IMR-90 (cell line): ENCODE data around the gene SYTL2.

Experiments used
- BHLHE40 ChIP-seq: fragments of 150-350 bp; IDR thresholded peaks from 2 replicates; pipeline ENCODE4 v1.6.1; 2016; ENCODE audit warnings: mild to moderate bottlenecking, low read depth, low read length
- CEBPB ChIP-seq: IDR thresholded peaks from 2 replicates; pipeline ENCODE4 v1.6.1; 2012; ENCODE audit warnings: low read depth, low read length, improper control_type of control experiment
- CTCF ChIP-seq: conservative IDR thresholded peaks from 2 replicates; pipeline ENCODE4 v1.5.1; 2012; ENCODE audit warnings: mild to moderate bottlenecking, low read depth, low read length, improper control_type of control experiment
- ELK1 ChIP-seq: fragments of 150-350 bp; IDR thresholded peaks from 2 replicates; pipeline ENCODE4 v1.6.1; 2016; ENCODE audit warnings: low read depth, mild to moderate bottlenecking, low read length, moderate library complexity, borderline replicate concordance
- FOS ChIP-seq: fragments of 150-350 bp; IDR thresholded peaks from 2 replicates; pipeline ENCODE4 v1.6.1; 2016; ENCODE audit warnings: low read depth, low read length
- MAFK ChIP-seq: IDR thresholded peaks from 2 replicates; pipeline ENCODE4 v1.6.1; 2012; ENCODE audit warnings: low read depth, low read length, improper control_type of control experiment
- MAZ ChIP-seq: IDR thresholded peaks from 2 replicates; pipeline ENCODE4 v1.6.1; 2012; ENCODE audit warnings: low read depth, mild to moderate bottlenecking, low read length, improper control_type of control experiment, moderate library complexity, borderline replicate concordance
- MXI1 ChIP-seq: IDR thresholded peaks from 2 replicates; pipeline ENCODE4 v1.6.1; 2012; ENCODE audit warnings: low read depth, mild to moderate bottlenecking, low read length, moderate library complexity, borderline replicate concordance
- POLR2A ChIP-seq: IDR thresholded peaks from 2 replicates; pipeline ENCODE4 v1.6.1; 2012; ENCODE audit warnings: mild to moderate bottlenecking, low read depth, low read length
- RAD21 ChIP-seq: IDR thresholded peaks from 2 replicates; pipeline ENCODE4 v1.6.1; 2012; ENCODE audit warnings: low read length, improper control_type of control experiment
- RCOR1 ChIP-seq: IDR thresholded peaks from 2 replicates; pipeline ENCODE4 v1.6.1; 2012; ENCODE audit warnings: mild to moderate bottlenecking, low read length, improper control_type of control experiment; ENCODE audit not compliant: insufficient replicate concordance
- RFX5 ChIP-seq: IDR thresholded peaks from 2 replicates; pipeline ENCODE4 v1.8.0; 2012; ENCODE audit warnings: low read depth, mild to moderate bottlenecking, low read length, moderate library complexity
- SMC3 ChIP-seq: fragments of 150-350 bp; IDR thresholded peaks from 2 replicates; pipeline ENCODE4 v1.6.1; 2016; ENCODE audit warnings: low read depth, mild to moderate bottlenecking, antibody characterized with exemption, low read length, moderate library complexity
- TF ChIP-seq, protein P1 (sequence below): fragments of 150-350 bp; IDR thresholded peaks from 2 replicates; pipeline ENCODE4 v1.6.1; 2017; ENCODE audit warnings: mild to moderate bottlenecking, antibody characterized with exemption, low read length, low read depth

GRCh38 chr11:85694385-85694980 lies 116.5 kb downstream of the SYTL2 start:
- TF ChIP-seq MAFK (no peak), BHLHE40 (no peak), POLR2A (no peak), CTCF (peak; percentile 67), SMC3 (peak; percentile 65), FOS (no peak), CEBPB (no peak), RCOR1 (no peak), MXI1 (no peak), RAD21 (peak; percentile 77), ELK1 (no peak), RFX5 (no peak), MAZ (no peak)
- TF ChIP-seq, protein P1, sequence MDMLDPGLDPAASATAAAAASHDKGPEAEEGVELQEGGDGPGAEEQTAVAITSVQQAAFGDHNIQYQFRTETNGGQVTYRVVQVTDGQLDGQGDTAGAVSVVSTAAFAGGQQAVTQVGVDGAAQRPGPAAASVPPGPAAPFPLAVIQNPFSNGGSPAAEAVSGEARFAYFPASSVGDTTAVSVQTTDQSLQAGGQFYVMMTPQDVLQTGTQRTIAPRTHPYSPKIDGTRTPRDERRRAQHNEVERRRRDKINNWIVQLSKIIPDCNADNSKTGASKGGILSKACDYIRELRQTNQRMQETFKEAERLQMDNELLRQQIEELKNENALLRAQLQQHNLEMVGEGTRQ: no peak
